NCI-H2196 treated with DMSO at 0.1 percent for 48 hours (cell line): Measurements from ENCODE around the gene SLC16A11.
A peak's percentile ranks its signal among the peaks of the same experiment; 100 is the strongest.
"Not testable (repeated sequence)": the region's sequence is repeated elsewhere in the genome, so short reads cannot be mapped to it uniquely, and the experiment has no call there.

Source experiments
- DNase-seq: peaks from one replicate; lab custom pipeline; 2025; ENCODE audit not compliant: unreplicated experiment; lab: John Stamatoyannopoulos, UW

The SLC16A11 gene

DNA sequence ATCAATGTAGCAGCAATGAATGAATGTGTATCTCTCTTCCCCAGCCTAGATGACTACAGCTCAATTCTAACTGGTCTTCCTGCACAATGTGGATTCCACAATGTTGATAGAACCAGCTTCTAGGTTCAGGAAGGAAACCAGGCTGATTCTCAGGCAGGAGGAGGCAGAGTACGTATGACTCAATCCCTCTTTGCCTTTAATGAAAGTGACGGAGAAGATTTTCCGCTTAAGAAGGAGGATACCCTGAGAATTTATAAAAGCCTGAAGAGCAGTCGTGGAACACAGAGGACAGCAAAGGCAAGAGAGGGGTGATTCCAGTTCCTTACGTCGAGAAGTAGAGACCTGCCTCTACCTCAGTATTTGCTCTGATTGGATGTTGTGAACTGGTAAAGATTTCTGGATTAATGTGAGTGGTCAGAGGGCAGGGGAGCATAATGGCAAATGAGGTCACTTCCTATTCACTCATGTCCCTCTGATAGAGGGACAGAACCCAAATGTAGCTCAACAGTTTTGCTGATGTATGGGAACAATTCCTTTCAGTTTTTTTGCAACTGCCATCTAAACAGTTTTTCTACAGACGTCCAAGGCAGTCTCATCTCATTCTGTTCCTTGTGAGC lies 15.0 kb upstream of the SLC16A11 start:
- DNase-seq: no peak

DNA sequence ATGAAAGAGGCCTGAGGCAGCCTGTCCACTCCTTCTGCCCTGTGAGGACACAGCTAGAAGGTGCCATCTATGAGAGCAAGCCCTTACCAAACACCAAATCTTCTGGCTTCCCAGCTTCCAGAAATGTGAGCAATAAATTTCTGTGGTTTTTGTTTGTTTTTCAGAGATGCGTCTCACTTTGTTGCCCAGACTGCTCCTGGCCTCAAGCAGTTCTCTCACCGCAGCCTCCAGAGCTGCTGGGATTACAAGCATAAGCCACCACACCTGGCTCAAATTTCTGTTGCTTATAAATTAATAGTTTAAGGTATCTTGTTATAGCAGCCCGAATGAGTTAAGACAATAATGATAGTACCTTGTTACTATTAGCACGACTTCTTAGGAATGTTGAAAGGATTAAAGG lies 12.5 kb upstream of the SLC16A11 start:
- no peak for DNase-seq

DNA sequence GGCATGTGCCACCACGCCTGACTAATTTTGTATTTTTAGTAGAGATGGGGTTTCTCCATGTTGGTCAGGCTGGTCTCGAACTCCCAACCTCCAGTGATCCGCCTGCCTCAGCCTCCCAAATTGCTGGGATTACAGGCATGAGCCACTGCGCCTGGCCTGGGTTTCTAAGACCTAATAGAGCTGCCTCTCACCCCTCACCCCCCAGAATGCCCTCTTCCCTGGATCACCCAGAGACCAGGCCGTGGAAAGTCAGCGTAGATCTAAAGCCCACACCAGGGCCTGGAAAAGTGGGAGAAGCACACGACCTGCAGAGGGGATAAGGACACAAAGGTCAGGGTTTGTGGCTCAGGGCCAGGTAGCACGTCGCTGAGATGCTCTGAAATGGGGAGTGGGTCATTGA lies 6.7 kb upstream of the SLC16A11 start:
- DNase-seq: not testable (repeated sequence)

DNA sequence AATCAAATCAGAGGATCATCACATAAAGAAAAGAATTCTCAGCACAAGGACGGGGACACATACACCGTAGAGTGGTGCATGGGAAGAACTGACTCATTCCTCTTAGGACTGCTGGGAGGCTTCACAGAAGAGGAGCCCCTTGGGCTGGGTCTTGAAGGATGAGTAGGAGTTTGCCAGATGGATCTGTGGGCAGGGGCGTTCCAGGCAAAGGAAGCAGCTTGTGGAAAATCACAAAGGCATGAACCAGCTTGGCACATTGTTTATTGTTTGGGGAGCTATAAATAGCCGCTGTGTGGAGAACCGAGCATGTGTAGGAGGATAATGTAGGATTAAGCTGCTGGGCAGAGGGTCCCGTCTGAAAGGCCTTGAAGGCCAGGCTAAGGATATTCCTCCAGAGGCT lies 5.1 kb upstream of the SLC16A11 start:
- DNase-seq: no peak

DNA sequence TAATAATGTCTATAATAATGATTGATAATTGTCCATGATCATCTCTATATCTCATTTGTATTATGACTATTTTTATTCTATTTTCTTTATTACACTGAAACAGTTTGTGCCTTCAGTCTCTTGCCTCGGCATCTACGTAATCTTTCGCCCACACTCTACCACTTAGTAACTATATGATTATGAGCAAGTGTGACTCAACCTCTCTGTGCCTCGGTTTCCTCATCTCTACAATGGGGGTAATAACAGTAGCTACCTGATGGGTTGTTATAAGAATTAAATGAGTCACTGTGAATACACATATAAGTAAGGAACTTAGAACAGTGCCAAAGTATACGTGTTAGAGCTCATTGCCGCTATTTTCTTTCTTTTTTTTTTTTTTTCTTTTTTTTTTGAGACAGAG lies 3.7 kb upstream of the SLC16A11 start:
- no peak for DNase-seq

DNA sequence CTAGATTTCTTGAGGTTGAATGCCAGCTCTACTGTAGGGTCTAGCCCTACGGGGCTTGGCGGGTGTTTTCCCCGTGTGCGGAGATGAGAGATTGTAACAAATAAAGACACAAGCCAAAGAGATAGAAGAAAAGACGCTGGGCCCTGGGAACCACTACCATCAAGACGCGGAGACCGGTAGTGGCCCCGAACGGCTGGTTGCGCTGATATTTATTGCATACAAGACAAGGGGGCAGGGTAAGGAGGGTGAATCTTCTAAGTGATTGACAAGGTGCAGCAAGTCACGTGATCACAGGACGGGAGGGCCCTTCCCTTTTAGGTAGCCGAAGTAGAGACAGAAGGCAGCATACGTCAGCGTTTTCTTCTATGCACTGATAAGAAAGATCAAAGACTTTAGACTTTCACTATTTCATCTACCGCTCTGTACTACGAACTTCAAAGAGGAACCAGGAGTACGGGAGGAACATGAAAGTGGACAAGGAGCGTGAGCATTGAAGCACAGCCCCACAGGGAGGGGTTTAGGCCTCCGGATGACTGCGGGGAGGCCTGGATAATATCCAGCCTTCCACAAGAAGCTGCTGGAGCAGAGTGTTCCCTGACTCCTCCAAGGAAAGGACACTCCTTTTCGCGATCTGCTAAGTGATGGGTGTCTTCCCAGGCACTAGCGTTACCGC lies 3.0 kb upstream of the SLC16A11 start:
- DNase-seq: not testable (repeated sequence)

DNA sequence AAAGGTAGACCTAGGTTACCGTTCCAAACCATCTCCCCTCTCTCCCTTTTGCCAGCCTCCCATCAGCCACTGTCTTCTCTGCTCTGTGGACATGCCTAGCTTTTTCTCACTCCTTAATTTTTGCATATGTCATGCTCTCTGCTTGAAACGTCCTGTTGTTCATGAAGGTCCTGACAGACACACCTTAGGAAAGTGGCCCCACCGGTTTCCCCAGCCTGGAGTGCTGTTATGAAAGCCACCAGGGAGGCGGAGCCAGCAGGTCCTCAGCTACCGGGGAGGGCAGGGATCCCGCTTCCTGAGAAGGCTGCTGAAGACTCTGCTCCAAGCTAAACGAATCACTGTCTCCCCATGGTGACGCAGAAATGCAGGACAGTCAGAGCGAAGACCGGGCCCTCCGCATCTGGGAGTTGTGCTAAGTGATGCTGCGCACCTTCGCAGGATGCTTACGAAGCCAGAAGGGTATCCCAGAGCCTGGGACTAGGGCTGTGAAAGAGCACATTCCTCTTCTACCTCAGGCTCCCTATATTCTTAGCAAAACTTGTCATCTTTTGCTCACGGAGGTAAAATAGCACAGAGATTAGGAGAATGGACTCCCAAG lies 2.3 kb upstream of the SLC16A11 start:
- no peak for DNase-seq

DNA sequence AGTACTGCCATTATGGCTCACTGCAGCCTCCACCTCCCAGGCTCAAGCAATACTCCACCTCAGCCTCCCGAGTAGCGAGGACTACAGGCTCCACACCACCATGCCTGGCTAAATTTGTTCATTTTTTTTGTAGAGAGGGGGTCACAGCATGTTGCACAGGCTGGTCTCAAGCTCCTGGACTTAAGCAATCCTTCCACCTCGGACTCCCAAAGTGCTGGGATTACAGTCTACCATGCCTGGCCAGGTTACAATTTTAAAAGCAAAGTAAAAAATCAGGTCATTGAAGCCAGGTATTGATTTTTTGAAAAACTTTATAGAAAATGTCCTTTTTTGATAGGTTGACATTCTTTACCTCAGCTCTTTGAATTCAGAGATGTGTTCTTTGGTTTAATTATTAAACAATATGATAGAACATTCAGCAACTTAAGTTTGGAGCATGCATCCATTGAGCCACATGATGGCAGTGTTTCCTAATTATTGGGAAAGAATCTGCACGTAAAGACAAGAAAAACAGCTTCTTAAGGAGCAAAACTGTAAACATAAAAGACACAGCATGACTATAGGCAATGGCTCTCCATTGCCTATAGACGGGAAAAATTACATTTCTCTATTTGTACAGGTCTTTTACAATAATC lies 1.7 kb upstream of the SLC16A11 start:
- DNase-seq: no peak

DNA sequence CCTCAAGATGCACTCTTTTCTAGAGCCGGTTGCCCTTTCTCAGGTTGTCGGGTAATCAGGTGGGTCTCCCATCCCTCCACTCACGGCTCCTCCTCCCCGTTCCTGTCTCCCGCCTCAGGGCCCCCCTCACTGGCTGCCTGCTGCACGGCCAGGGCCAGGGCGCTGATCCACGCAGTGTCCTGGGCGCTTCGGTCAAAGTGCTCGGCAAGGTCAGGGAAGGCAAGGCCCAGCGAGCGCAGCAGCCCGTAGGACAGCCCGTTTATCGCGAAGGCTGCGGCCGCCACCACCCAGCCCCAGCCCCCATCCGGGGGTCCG lies 753 bp downstream of the SLC16A11 start:
- DNase-seq: no peak

DNA sequence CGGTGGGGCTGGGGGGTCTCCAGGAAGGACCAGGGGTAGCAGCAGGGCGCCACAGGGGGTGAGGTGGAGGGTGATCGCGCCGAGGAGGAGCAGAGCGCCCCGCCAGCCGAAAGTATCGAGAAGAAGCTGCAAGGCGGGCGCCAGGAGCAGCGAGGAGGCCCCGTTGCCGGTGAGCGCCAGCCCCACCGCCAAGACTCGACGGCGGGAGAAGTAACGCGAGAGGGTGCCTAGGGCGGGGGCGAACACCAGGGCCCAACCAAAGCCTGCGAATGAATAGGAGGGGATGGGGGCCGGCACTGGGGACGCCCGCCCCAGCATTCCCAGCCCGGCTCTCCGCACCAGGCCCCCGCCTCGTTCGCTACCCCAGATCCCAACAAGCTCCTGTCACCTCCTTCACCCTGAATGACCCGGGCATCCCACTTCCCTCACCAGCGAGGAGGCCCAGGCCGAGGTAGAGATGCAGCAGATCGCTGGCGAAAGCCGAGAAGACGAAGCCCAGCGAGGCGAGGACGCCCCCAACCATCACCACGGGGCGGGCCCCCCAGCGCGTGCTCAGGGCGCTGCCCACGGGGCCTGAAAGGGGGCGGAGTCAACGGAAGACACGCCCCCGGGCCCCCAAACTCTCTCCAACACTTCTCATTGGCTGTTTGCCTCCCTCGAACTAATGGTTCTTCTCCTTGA lies 1.3 kb downstream of the SLC16A11 start:
- no peak for DNase-seq

DNA sequence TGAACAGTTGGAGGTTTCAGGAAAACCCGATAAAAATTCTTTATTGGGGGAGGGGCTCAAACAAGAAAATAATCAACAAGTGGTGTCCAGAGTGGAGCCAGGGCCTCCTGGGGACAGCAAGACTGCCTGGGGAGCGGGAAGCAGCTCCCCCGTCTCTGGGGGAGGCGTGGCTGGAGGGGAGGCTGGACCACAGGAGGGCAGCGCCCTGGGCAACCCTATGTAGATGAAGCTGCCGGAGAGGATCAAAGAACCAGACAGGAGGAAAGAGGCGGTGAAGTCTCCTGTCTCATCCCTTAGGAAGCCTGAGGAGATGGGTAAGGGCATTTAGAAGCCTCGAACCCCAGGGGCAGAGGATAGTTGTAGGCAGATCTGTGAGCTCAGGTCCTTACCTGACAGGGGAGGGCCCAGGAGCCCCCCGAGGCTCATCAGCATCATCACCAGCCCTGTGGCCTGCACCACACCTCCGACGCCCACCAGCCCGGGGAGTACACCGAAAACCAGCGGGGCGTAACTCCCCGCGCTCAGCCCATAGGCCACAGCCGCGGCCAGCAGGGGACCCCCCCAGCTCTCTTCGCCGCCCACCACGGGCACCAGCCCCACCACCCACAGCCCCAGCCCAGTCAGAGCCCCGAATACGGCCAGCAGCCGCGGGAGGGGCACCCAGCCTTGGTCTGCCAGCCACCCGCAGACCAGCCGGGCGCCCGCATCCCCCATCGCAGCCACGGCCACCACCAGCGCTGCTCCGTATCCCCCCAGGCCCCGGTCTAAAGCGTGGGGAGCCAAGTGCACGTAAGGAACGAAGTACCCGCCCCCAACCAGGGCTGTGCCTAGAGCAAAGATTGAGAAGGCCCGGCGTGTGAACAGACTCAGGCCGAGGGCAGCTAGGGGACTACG lies 2.0 kb downstream of the SLC16A11 start:
- DNase-seq: no peak

DNA sequence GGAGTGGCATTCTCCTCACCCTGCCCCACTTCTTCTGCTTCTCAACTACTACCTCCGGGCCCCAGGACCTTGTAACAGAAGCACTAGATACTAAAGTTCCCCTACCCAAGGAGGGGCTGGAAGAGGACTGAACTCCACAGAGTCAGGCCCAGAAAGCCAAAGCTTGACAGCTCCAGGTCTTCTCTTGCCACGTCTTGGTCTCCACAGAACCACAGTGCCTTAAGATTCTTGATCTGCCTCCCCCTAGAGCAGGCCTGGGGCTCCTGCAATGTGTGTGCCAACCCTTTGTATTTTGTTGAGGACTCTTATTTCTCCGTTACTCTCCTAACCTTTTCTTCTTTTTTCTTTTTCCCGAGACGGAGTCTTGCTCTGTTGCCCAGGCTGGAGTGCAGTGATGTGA lies 4.1 kb downstream of the SLC16A11 start:
- DNase-seq: no peak

DNA sequence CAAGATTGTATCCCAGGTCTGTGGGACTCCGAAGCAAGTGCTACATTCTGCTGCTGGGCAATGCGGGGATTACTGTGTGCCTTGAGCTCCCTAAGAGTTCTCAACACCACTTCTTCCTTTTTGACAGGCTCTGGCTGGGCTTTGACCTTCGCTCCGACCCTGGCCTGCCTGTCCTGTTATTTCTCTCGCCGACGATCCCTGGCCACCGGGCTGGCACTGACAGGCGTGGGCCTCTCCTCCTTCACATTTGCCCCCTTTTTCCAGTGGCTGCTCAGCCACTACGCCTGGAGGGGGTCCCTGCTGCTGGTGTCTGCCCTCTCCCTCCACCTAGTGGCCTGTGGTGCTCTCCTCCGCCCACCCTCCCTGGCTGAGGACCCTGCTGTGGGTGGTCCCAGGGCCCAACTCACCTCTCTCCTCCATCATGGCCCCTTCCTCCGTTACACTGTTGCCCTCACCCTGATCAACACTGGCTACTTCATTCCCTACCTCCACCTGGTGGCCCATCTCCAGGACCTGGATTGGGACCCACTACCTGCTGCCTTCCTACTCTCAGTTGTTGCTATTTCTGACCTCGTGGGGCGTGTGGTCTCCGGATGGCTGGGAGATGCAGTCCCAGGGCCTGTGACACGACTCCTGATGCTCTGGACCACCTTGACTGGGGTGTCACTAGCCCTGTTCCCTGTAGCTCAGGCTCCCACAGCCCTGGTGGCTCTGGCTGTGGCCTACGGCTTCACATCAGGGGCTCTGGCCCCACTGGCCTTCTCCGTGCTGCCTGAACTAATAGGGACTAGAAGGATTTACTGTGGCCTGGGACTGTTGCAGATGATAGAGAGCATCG lies 5.6 kb downstream of the SLC16A11 start:
- no peak for DNase-seq

DNA sequence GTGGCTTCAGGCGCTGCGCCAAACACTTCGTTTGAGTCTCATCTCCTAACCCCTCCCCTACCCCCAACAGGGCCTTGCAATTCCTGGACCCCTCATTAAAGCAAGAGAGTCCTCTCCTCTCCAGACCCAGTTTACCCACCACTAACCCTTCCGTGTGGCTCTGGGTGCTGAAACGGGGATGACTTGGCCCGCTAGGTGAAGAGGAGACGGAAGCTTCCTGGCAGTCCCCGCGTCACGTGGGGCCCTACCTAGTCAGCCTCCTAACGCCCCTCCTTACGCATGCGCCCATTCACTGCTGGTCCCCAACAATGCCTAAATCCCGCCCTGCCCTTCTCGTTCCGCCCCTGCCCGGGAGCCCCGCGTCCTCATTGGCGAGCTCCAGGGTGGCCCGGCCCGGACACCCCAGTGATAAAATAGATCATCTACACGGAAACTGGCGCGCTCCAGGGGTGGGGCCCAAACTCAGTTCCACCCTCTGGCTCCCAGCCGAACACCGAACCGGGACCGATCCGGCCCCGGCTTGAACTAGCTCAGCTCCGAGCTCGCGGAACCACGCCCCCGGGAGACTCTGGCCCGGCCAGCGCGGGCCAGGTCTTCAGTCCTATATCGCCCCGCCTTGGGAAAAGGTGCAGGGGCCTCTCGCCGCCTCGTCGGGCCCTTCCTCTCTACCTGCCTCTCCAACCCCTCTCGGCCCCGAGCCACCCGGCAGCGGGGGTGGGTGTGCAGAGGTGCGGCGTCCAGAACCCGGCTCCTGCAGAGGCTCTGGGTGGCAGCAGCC lies 8.1 kb downstream of the SLC16A11 start, which contains the start of gene SLC16A13:
SLC16A13 (plus strand) TSS at position 425 of the 778 bp plus-strand sequence. CDS start 368 bp downstream, outside the sequence.
- DNase-seq: peak; percentile 86

DNA sequence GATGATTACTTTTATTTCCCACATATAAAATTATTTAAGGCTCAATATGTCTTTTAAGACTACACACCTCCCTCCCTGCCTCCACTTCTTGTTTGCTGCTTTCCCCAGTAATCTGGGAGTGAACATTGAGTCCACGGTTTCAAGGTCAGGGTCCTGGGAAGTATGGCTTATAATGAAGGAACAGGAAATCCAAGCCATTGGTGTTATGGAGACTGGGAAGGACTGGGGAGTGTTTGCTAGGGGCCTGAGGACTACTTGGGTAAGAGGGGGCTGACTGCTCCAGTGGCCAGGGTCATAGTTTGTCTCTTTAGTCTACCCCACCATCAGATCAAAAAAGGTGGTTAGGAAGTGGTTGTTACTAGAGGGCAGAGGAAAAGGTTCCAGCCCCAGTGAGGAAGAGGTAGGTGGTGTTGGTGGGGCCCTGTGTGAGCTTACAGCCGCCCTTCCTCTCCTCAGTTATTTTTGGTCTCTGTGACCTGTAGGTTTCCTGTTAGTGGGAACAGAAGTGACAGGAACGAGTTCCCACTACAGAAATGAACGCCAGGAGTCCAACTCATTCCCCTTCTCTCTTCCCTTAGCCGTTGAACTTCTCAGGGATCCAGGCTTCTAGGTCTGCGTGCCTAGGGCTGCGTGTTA lies 8.8 kb downstream of the SLC16A11 start:
- DNase-seq: no peak

DNA sequence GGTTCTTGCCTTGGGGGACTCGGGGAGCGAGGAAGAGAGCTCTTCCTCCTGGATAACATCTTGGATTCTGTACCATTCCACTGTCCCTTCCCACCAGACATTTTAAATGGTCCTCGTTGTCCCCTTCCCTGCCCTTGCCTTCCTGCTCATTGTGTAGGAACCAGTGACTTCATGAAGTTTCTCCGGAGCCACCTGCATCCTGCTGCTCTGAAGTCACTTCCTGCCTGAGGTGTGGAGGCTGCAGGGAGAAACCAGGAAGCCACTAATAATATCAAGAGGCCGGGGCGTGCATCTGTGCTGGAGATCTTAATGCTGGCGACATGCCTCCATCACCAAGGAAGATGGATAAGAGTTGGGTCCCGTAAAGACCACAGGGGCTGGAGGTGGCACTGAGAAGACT lies 14.2 kb downstream of the SLC16A11 start:
- no peak for DNase-seq

DNA sequence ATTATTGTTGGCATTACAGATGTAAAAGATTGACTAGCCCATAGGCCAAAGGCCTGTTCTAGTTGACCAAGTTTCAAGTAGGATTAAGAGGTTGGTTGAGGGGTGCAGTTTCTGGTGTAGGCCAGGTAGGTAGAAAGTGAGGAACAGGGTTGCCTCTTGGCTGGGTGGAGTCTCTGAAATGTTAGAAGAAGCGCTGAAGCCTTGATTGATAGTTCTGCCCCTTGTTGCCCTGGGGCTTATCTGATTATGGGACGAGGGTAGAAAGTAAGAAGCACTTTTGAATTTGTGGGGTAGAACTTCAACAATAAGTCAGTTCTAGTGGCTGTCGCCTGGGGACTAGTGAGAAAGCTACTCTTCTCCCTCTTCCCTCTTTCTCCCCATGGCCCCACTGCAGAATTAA lies 14.8 kb downstream of the SLC16A11 start:
- no peak for DNase-seq

DNA sequence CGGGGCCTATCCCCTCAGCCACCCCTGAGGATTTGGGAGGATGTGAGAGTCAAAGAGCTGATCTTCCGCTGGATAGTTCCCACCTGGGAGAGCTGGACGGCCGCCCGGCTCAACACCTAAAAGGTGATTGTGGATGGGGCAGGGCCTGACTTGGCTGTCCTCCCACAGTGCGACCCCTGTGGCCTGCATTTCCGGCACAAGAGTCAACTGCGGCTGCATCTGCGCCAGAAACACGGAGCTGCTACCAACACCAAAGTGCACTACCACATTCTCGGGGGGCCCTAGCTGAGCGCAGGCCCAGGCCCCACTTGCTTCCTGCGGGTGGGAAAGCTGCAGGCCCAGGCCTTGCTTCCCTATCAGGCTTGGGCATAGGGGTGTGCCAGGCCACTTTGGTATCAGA lies 16.6 kb downstream of the SLC16A11 start:
- DNase-seq: no peak
